Epithelial cell of esophagus (primary cell): ENCODE data around the gene STK32B.

Experiments
- DNase-seq: peaks from one replicate; pipeline ENCODE4 v3.0.0; 2010; ENCODE audit warnings: low read depth
- H3K4me3 ChIP-seq: 2 replicates; pipeline ENCODE4 v1.5.1; 2011; ENCODE audit warnings: mild to moderate bottlenecking, low read length, control low read depth
- CTCF ChIP-seq: IDR thresholded peaks from 2 replicates; pipeline ENCODE4 v1.5.1; 2011; ENCODE audit warnings: low read depth, mild to moderate bottlenecking, low read length, control low read depth, inconsistent platforms; ENCODE audit not compliant: insufficient read depth; ENCODE audit errors: missing control alignments

Gene STK32B

GRCh38 chr4:5398056-5398455, 346.8 kb downstream of the STK32B start:
- DNase-seq: no peak
- no peak overlapping the region for H3K4me3 ChIP-seq
- no peak for TF ChIP-seq CTCF

GRCh38 chr4:5399124-5399523, 347.8 kb downstream of the STK32B start:
- no peak for DNase-seq
- no peak overlapping the region for H3K4me3 ChIP-seq
- TF ChIP-seq CTCF: no peak

DNA sequence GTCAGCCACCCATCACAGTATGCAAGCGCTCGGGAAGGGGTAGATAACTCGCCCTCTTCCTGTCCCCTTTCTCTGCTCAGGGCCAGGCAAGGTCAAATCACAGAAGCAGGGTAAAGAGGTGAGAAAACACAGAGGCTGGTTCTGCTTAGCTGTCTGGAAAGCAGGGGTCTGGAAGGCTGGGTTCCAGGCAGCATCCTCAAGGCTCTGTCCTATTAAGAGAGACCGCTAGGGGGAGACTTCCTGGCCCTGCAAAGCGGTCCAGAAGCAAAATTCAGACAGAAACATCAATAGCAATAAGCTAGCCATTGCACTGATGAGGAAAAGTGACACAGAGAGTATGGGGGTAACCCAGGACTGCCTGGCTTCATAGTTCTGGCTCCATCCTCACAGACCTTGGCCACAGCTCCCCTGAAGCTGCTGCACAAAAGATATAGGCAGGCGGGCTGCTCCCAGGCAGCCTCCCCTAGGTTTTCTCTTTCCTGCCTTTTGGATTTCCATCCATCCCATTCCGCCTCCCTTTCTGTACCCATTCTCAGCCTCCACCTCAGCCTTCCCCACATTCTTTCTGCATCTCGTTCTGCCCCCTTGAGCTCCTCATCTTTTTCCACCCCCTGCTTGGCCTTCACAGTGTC, 348.6 kb downstream of the STK32B start:
- no peak overlapping the region for H3K4me3 ChIP-seq
- DNase-seq: peak; percentile 32
- peak; percentile 66 for TF ChIP-seq CTCF

GRCh38 chr4:5403746-5404497, 352.6 kb downstream of the STK32B start:
- no peak for TF ChIP-seq CTCF
- H3K4me3 ChIP-seq: no peak overlapping the region
- DNase-seq: no peak

DNA sequence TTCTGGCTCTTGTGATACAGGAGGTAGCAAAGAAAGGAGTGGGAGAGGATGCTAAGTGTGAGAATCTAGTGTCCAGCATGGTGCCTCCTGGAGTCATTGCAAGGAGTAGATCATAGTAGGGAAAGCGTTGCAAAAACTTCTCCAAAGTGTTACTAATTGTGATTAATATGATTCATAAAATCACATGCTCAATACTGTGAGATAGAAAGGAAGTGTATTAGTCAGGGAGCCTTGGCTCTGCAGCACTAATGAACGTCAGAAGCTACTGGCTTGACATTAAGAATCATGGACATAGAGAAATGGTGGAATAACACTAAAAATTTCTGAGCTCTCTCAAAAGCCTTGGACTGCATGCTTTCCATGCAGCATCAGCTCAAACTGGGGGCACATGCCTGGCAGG, 358.0 kb downstream of the STK32B start:
- peak; percentile 28 for DNase-seq
- TF ChIP-seq CTCF: no peak

GRCh38 chr4:5409972-5410618, 358.8 kb downstream of the STK32B start:
- no peak overlapping the region for H3K4me3 ChIP-seq
- no peak for TF ChIP-seq CTCF
- no peak for DNase-seq

More for the DNA sequence above, 358.0 kb downstream of the STK32B start:
- no peak overlapping the region for H3K4me3 ChIP-seq
